Measurements from ENCODE around the gene RBMS3.
"Not testable (repeated sequence)": the region's sequence is repeated elsewhere in the genome, so short reads cannot be mapped to it uniquely, and the experiment has no call there.

DNA sequence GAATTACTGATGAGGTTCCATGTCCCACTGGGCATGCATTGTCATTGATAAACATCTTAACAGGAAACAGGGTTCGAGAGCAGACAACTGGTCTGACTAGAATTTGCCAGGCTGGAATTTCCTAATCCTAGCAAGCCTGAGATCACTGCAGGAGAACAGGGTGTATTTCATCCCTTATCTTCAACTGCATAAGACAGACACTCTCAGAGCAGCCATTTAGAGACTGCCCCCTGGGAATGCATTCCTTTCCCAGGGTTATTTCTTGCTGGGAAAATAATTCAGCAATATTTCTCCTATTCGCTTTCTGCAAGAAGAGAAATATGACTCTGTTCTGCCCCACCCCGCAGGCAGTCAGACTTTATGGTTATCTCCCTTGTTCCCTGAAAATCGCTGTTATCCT lies 113.1 kb downstream of the RBMS3 start:
- TF ChIP-seq, protein P1, sequence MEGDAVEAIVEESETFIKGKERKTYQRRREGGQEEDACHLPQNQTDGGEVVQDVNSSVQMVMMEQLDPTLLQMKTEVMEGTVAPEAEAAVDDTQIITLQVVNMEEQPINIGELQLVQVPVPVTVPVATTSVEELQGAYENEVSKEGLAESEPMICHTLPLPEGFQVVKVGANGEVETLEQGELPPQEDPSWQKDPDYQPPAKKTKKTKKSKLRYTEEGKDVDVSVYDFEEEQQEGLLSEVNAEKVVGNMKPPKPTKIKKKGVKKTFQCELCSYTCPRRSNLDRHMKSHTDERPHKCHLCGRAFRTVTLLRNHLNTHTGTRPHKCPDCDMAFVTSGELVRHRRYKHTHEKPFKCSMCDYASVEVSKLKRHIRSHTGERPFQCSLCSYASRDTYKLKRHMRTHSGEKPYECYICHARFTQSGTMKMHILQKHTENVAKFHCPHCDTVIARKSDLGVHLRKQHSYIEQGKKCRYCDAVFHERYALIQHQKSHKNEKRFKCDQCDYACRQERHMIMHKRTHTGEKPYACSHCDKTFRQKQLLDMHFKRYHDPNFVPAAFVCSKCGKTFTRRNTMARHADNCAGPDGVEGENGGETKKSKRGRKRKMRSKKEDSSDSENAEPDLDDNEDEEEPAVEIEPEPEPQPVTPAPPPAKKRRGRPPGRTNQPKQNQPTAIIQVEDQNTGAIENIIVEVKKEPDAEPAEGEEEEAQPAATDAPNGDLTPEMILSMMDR (conservative IDR thresholded peaks at IDR 0.05; ENCODE audit: low read length), result not testable (repeated sequence)
- not testable (repeated sequence) for TF ChIP-seq EZH2phosphoT487 (IDR thresholded peaks at IDR 0.05; ENCODE audit: borderline replicate concordance, low read depth, low read length)

Data from OCI-LY7 (cell line).